Embryonic facial prominence (tissue), 1 donor: Measurements from ENCODE around the gene KRT16.
"Not testable (repeated sequence)": the region's sequence is repeated elsewhere in the genome, so short reads cannot be mapped to it uniquely, and the experiment has no call there.

Experiments used
- DNase-seq: peaks from one replicate; pipeline ENCODE4 v3.0.0-alpha.2; 2016; ENCODE audit errors: extremely low spot score

KRT16 gene

DNA sequence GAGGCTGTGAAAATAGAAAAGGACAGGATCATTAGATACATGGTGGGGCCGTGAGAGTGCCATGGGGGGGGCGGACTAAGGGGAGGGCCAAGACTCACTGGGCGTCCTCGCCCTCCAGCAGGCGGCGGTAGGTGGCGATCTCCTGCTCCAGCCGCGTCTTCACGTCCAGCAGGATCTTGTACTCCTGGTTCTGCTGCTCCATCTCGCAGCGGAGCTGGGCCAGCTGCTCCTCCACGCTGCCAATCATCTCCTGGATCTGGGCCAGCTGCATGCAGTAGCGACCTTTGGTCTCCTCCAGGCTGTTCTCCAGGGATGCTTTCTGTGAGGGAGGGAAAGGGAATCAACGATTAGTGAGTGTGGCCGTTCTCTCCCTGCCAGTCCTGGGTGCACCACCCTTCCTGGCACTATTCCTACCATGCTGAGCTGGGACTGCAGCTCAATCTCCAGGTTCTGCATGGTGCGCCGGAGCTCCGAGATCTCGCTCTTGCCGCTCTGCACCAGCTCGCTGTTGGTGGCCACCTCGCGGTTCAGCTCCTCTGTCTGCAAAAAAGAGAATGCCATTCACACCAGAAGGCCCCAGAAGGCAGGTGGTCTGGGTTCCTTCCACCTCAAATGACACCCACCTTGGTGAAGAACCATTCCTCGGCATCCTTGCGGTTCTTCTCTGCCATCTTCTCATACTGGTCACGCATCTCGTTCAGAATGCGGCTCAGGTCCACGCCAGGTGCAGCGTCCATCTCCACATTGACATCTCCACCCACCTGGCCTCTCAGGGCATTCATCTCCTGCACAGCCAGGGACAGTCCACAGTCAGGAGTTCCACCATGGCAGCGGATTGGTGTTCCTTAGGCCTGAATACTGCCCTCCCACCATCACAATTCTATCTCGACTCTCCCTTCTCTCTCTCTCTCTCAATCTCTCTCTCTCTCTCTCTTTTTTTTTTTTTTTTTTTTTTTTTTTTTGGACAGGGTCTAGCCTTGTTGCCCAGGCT, 29.1 kb downstream of the KRT16 start:
- DNase-seq, result no peak

GRCh38 chr17:41582061-41582968, 30.3 kb downstream of the KRT16 start:
- not testable (repeated sequence) for DNase-seq

GRCh38 chr17:41581366-41582060, 31.1 kb downstream of the KRT16 start:
- DNase-seq, result no peak

DNA sequence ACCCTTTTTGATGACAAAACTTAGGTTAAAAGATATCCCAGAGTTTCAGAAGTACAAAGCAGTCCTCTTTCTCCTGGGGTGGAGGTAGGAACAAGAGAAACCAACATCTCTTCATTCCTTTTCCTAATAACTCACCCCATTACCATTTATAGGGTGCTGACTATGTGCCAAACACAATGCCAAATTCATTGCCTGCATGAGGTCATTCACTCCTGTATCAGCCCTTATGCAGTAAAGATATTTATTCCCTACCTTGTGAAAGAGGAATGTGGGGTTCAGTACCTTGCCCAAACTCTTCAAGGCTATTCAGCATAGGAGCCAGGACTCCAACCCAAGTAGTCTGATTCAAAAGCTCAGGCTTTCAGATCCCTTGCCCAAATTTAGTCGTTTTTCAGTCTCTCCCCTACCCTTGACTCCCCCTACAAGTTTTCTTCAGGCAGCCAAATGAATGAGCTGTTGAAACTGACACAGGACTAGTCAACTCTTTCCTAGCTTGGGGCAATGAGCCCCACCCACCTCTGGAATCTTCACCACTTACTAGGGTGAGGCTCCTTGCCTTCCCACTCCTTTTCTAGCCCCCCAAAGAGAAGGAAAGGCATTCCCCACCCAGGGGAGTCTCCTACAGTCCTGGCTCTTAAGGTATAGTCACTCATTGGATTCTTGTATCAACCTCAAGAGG, 31.7 kb downstream of the KRT16 start:
- no peak for DNase-seq

- DNase-seq, result no peak
These were observed 32.4 kb downstream of the KRT16 start for GRCh38 chr17:41580244-41580575.

DNA sequence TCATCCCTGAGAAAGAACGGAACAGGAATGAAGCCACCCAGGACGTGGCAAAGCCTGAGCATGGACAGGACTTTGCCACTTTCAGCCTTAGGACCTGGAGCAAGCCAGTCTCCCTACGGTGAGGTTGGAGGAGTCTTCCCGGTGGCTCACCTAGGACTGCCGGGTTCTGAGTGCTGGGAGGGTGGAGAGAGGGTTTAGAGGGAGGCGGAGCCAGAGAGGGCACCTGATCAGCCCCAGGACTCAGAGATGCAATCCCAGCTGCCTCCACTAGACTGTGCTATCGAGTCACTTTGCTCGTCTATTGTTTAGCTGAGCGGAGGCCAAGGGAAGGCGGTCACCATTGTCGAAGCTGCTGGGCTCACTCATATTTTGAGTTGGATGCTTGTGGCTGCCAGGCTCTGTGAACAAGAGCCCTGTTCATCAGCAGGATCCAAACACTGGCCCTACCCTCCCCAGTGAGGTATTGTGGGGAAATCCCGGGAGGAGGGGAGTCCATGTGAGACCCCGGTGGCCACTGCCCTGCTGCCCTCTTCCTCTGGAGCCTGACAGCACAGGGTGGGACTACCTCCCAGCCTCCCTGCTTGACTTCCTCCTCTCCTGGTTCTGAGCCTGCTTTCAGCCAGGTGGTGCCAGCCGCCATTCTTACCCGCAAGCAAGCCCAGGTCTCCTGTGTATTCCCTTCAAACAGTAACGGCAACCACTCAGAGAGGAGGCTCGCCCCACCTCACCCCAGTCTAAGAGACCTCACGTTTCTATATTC, 32.9 kb downstream of the KRT16 start:
- DNase-seq, result no peak

- DNase-seq, result no peak
These were observed 33.6 kb downstream of the KRT16 start for GRCh38 chr17:41578971-41579370.

- DNase-seq, result no peak
These were observed 34.0 kb downstream of the KRT16 start for GRCh38 chr17:41578538-41578937.

GRCh38 chr17:41576740-41577139, 35.8 kb downstream of the KRT16 start:
- not testable (repeated sequence) for DNase-seq

GRCh38 chr17:41575336-41575735, 37.2 kb downstream of the KRT16 start:
- no peak for DNase-seq

- DNase-seq, result no peak
These were observed 40.8 kb downstream of the KRT16 start, which contains the start of gene KRT9 for GRCh38 chr17:41571561-41572434. KRT9 (minus strand) TSS chr17:41572059; CDS start chr17:41571992, 67 bp downstream.

GRCh38 chr17:41567317-41567716, 45.2 kb downstream of the KRT16 start:
- no peak for DNase-seq

DNA sequence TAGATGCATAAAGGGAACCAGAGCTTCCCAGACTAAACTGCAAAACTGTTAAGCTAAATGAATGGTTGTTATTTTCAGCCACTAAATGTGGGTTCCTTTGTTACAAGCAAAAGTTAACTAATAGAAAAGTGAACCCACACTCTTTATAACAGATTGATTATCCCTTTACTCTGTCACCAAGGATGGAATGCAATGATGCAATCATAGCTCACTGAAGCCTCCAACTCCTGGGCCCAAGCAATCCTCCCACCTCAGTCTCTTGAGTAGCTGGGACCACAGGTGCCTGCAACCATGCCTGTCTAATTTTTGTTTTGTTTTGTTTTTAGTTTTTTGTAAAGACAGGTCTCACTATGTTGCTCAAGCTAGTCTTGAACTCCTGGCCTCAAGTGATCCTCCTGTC, 47.2 kb downstream of the KRT16 start:
- DNase-seq, result no peak

- DNase-seq, result no peak
These were observed 48.9 kb downstream of the KRT16 start for GRCh38 chr17:41563607-41564170.

DNA sequence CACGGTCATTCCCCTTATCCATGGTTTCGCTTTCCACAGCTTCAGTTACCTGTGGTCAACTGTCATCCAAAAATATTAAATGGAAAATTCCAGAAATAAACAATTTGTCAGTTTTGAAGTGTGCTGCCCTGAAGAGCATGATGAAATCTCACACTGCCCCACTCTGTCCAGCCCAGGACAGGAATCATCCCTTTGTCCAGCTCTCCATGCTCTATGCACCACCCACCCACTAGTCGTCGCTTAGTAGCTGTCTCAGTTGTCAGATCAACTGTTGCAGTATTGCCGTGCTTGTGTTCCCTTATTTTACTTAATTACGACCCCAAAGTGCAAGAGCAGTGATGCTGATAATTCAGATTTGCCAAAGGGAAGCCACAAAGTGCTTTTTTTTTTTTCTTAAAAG, 51.0 kb downstream of the KRT16 start:
- no peak for DNase-seq
